ENCODE results near the gene GNG10.

The GNG10 gene

DNA sequence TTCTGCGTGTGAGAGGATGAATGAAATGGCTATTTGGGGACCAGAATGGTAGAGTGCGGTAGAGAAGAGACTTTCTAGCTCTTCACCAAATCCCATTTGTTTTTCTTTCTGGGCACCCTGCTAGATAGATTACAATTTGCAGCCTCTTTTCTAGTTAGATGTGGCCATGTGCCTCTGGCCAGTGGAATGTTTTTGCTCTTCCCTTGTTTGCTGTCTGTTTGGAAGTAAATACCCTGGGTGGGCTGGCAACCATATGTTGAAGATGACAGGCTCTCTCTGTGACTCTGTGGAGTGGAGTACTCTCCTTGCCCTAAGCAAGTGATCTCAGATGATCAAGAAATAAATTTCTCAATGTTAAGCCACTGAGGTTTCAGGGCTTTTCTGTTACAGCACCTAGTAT, 12.9 kb downstream of the GNG10 start:
- Mint-ChIP-seq H3K9me3 (no peaks in the 10 kb centered on the region), H3K27me3 (no peaks in the 10 kb centered on the region), H3K27ac (no peak overlapping the region), H3K4me1 (no peaks in the 10 kb centered on the region), H3K4me3 (no peak overlapping the region), H3K36me3 (peaks cover 25% of the 10 kb centered on the region)

DNA sequence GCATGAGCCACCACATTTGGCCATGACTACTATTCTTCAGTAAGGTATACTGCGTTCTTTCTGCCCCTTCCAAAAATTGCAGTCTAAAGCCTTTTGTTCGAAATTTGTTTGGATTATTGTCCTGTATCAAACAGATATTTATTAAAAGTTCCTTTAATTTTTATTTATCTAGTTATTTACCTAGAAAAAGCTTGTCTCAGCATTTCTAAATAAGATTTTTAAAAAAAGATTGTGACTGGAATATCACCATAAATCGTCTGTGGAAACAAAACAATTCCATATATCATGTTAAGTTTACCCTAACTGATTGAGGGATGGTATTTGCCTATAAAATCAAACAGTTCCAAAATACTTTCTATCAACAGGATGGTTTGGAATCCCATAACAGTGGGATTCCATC, 14.7 kb downstream of the GNG10 start:
- H3K36me3 Mint-ChIP-seq: peaks cover 22% of the 10 kb centered on the region
- no peaks in the 10 kb centered on the region for H3K27me3 Mint-ChIP-seq
- H3K27ac Mint-ChIP-seq: no peak overlapping the region
- H3K4me1 Mint-ChIP-seq: no peaks in the 10 kb centered on the region
- no peak overlapping the region for H3K4me3 Mint-ChIP-seq
- no peaks in the 10 kb centered on the region for H3K9me3 Mint-ChIP-seq

DNA sequence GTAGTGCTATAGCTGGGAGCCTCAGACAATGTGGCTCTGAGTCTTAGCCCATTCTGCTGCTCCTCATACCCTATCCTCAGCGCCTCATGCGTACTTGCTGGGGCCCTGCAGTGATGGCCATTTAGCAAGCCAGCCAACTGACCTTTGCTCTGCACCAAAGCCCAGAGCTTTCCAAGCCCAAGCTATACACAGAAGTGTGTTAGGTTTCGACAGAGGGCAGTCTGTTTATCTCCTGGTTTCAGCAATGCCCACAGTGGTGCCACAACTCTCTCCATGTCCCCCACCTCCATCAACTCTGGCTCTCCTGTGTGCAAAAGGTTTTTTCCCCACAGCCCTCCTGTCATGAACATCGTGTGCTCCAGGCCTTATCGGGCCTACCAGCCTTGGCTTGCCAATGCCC, 16.9 kb downstream of the GNG10 start:
- H3K4me3 Mint-ChIP-seq: no peak overlapping the region
- no peaks in the 10 kb centered on the region for H3K27me3 Mint-ChIP-seq
- H3K9me3 Mint-ChIP-seq: no peaks in the 10 kb centered on the region
- peaks cover 22% of the 10 kb centered on the region for H3K36me3 Mint-ChIP-seq
- H3K4me1 Mint-ChIP-seq: no peaks in the 10 kb centered on the region
- no peak overlapping the region for H3K27ac Mint-ChIP-seq

DNA sequence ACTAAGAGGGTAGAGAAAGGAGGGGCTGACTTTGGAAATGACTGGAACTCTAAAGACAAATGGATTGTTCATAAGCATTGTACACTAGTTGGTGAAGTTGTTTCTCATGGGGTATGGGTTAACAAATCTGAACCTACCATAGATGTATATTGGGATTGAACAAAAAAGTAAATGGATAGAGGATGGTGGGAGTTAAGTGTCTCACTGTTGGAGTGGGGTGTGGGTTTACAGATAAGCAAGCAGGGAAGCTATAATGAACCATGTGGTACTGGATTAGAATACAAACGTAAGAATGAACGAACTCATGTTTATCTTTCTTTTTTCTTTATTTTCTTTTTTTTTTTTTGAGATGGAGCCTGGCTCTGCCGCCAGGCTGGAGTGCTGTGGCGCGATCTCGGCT, 17.8 kb downstream of the GNG10 start:
- peaks cover 22% of the 10 kb centered on the region for H3K36me3 Mint-ChIP-seq
- no peaks in the 10 kb centered on the region for H3K4me1 Mint-ChIP-seq
- H3K27me3 Mint-ChIP-seq: no peaks in the 10 kb centered on the region
- H3K27ac Mint-ChIP-seq: no peak overlapping the region
- H3K4me3 Mint-ChIP-seq: no peak overlapping the region
- H3K9me3 Mint-ChIP-seq: no peaks in the 10 kb centered on the region

DNA sequence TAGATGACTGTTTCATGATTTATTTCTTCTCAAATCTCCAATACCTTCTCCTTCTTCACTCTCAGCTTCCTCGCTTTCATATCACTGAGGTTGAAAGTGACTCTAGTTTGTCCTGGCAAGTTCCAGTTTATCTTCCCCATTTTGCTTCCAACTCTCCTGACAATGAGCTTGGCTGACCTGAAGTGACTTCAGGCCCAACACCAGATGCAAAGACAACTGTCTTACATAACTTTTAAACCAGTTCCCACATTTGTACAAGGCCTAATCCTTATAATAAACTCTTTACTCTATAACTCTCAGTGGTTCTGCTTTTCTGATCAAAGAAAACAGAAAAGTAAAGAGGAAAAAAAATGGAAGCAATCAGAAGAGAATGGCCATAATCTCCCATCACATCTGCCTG, 22.0 kb downstream of the GNG10 start:
- Mint-ChIP-seq H3K36me3 (peaks cover 11% of the 10 kb centered on the region), H3K27ac (no peak overlapping the region), H3K4me1 (no peaks in the 10 kb centered on the region), H3K27me3 (no peaks in the 10 kb centered on the region), H3K4me3 (no peak overlapping the region), H3K9me3 (no peaks in the 10 kb centered on the region)

DNA sequence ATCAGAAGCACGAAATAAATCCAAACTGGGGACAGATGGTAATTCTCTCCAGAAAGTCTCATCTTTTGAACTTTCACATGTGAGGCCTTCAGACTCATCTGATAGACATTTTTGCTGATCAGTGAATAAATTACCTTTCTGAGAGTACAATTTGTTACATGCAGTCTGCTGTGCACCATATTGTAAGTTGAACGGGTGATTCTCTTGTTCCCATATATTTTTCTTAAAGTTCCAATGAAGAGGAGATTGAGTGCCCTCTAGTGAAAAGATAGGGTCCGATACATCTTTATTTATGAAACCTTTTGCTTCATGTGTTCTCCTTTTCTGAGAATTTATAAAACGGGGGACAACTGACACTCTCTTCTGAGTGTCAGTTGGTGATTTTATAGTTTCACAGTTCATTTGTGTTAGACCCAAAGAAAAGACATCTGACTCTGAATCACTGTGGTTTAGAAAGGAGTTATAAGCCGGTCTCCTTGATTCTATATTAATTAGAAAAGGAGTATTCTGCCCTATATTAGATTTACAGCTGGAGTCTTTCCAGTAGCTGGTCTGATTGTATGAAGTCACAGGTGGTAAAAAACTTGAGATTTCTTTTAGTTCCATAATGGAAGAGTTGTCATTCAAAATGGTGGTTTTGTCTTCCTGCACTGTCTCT, 30.4 kb downstream of the GNG10 start:
- no peaks in the 10 kb centered on the region for H3K27me3 Mint-ChIP-seq
- H3K4me1 Mint-ChIP-seq: peaks cover 5% of the 10 kb centered on the region
- peaks cover 1% of the 10 kb centered on the region for H3K36me3 Mint-ChIP-seq
- H3K4me3 Mint-ChIP-seq: no peak overlapping the region
- H3K9me3 Mint-ChIP-seq: no peaks in the 10 kb centered on the region
- no peak overlapping the region for H3K27ac Mint-ChIP-seq

DNA sequence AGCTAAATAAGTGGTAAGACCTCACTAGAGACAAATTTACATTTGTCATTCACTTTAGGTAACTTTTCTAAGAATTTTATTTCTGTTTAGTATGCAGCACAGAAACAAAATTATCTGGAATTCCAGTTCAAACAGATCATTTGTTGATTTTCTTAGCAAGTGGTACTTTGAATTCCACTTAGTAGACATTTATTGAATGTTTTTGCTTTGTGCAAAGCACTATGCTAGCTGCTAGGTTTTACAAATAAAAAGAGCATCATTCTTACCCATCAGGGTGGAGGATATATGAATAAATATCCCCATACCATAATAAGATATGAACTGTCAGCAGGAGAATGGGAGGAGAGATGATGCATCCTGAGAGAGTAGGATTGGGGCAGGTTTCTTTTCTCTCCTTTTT, 35.4 kb downstream of the GNG10 start:
- H3K36me3 Mint-ChIP-seq: peaks cover 4% of the 10 kb centered on the region
- no peak overlapping the region for H3K4me3 Mint-ChIP-seq
- H3K27me3 Mint-ChIP-seq: no peaks in the 10 kb centered on the region

DNA sequence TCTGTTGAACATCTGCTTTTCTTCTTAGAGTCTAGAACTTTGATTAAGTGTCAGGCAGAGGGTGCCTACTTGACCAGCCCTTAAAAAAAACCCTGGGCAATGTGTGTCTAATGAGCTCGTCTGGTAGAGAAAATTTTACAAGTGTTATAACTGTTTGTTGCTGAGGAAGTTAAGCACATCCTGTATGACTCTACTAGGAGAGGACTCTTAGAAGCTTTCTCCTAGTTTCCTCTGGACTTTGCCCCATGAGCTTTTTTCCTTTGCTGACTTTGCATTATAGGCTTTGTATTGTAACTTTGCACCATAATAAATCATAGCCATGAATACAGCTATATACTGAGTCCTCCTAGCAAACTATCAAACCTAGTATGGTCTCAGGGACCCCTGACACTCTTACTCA, 39.4 kb downstream of the GNG10 start:
- Mint-ChIP-seq H3K36me3 (peaks cover 2% of the 10 kb centered on the region), H3K27ac (no peak overlapping the region), H3K27me3 (no peaks in the 10 kb centered on the region), H3K9me3 (no peaks in the 10 kb centered on the region), H3K4me1 (peaks cover 7% of the 10 kb centered on the region), H3K4me3 (no peak overlapping the region)

More for the DNA sequence above, 35.4 kb downstream of the GNG10 start:
- no peak overlapping the region for H3K27ac Mint-ChIP-seq
- no peaks in the 10 kb centered on the region for H3K9me3 Mint-ChIP-seq
- peaks cover 9% of the 10 kb centered on the region for H3K4me1 Mint-ChIP-seq

DNA sequence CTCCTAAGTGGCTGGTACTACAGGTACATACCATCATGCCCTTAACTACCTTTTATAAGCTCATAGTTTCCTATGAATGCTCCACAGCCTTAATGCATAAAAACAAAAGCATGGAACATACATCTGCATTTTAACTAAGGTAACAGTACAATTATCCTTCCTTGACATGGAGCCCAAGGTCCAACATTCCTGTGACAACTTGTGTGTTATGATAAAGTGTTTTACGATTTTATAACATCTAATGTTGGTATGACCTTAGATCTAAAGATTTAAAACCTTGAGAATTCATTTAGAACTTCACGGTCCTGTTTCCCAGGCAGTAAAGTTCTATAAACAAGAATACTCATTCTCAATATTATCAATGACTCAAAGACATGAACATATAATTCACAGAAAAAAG, 43.1 kb downstream of the GNG10 start:
- H3K27me3 Mint-ChIP-seq: no peaks in the 10 kb centered on the region
- H3K9me3 Mint-ChIP-seq: no peaks in the 10 kb centered on the region
- H3K36me3 Mint-ChIP-seq: no peaks in the 10 kb centered on the region
- no peak overlapping the region for H3K27ac Mint-ChIP-seq
- no peak overlapping the region for H3K4me3 Mint-ChIP-seq
- H3K4me1 Mint-ChIP-seq: peaks cover 7% of the 10 kb centered on the region

DNA sequence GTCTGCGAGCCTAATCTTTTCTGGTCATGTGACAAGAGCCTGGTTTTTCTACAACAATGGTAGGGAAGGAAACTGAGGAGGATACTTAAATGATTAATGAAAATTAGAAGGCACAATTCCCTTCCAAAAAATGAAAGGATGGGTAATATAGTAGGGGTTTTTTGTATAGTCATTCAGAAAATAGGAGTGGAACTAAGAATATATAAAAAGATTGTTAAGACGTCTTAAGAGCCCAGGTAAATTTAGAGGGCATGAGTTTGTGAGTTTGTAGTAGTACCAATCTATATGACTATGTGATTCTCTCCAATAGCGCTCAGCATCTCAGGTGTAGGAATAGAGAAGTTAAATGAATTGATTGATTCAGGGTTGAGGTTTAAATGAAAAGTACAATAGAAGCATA, 50.1 kb downstream of the GNG10 start:
- H3K27ac Mint-ChIP-seq: no peak overlapping the region
- no peak overlapping the region for H3K4me3 Mint-ChIP-seq
- peaks cover 4% of the 10 kb centered on the region for H3K36me3 Mint-ChIP-seq
- no peaks in the 10 kb centered on the region for H3K27me3 Mint-ChIP-seq
- H3K9me3 Mint-ChIP-seq: no peaks in the 10 kb centered on the region
- no peaks in the 10 kb centered on the region for H3K4me1 Mint-ChIP-seq

DNA sequence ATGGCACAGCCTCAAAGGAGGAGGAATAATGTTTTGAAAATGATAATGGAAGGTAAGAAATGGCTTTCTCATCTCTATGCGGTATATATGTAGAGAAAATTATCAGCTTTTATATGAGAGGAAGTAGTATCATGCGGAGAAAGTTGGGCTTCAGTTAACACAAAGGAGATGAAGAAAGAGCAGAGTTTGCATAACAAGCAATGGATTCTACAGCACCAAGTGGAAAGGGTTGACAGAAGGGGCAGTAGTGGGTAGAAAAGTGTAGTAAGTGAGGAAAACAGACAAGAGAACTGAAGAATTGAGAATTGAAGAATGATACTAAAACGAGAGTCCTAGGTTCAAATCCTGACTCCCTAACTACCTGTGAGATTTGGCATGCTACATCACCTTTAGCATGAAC, 51.0 kb downstream of the GNG10 start:
- Mint-ChIP-seq H3K27me3 (no peaks in the 10 kb centered on the region), H3K9me3 (no peaks in the 10 kb centered on the region), H3K36me3 (peaks cover 4% of the 10 kb centered on the region), H3K4me1 (no peaks in the 10 kb centered on the region), H3K27ac (no peak overlapping the region), H3K4me3 (no peak overlapping the region)

DNA sequence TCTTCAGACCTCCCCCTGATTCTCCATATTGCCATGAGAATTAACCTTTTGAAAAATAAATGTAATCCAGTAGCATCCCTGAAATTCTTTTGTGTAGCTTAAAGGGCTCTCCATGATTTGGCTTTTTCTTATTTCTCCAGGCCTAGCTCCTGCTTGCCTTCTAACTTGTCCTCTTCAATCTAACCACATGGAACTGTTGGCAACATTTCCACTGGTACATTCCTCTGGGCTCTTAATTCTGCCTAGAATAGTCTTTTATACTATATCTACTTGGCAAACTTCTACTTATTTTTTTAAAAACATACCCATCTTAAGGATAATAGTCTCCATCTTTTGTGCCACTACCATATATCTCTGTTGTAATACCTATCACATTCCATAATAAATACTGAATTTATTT, 54.1 kb downstream of the GNG10 start:
- Mint-ChIP-seq H3K9me3 (no peaks in the 10 kb centered on the region), H3K4me1 (no peaks in the 10 kb centered on the region), H3K36me3 (peaks cover 4% of the 10 kb centered on the region), H3K27ac (no peak overlapping the region), H3K4me3 (no peak overlapping the region), H3K27me3 (no peaks in the 10 kb centered on the region)

DNA sequence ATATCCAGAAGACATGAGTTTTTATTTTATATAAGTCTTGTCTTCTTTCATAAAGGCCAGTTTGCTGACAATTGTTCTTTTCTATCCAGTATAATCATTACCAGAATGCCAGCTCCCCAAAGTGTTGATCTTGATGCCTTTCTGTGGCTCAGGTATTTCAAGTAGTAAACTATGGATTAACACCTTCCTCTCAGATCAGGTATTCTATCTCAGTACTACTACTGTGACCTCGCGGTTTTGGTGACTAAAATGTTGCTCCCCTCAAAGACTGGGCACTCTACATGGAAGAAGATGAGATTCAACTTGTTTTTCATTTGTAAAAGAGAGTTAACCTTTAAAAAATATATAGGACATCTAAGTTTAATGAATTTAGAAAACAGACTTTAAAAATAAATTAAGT, 58.1 kb downstream of the GNG10 start:
- no peak overlapping the region for H3K27ac Mint-ChIP-seq
- H3K36me3 Mint-ChIP-seq: peaks cover 7% of the 10 kb centered on the region
- no peaks in the 10 kb centered on the region for H3K4me1 Mint-ChIP-seq
- no peaks in the 10 kb centered on the region for H3K27me3 Mint-ChIP-seq
- no peak overlapping the region for H3K4me3 Mint-ChIP-seq
- H3K9me3 Mint-ChIP-seq: no peaks in the 10 kb centered on the region

All from activated naive CD4-positive, alpha-beta T cell treated with anti-CD3 and anti-CD28 coated beads, Interleukin-2, amount 50 U/mL, for 24 hours (primary cell).